GM23338 (cell line): Measurements from ENCODE around the gene LEMD2. TPM values are rescaled to one million over a fixed set of nuclear protein-coding genes. Genes with fewer than 3 reads are reported as not detected.

ENCODE experiments used
- ATAC-seq: fragments of 200-7000 bp; cut with Tn5 transposase; 3 replicates; pipeline ENCODE4 v1.9.1; 2020
- DNase-seq: peaks from one replicate; pipeline ENCODE4 v3.0.0-alpha.2; 2015; ENCODE audit warnings: low spot score
- H2AFZ ChIP-seq: fragments of 200-600 bp; sonication (generic); 2 replicates; pipeline ENCODE4 v1.8.0; 2016; ENCODE audit warnings: antibody characterized with exemption, mild to moderate bottlenecking, moderate library complexity
- H3F3A ChIP-seq: fragments of 200-600 bp; sonication (generic); replicated peaks from 2 replicates; pipeline ENCODE4 v1.8.0; 2017; ENCODE audit warnings: antibody characterized with exemption, mixed run types, low read depth
- H3K27ac ChIP-seq: fragments of 200-600 bp; sonication (generic); 2 replicates; pipeline ENCODE4 v1.6.1; 2016; ENCODE audit warnings: low read depth
- H3K27me3 ChIP-seq: fragments of 200-600 bp; sonication (generic); 2 replicates; pipeline ENCODE4 v1.8.0; 2016; ENCODE audit warnings: mild to moderate bottlenecking, mixed run types, moderate library complexity; ENCODE audit not compliant: insufficient read depth
- H3K36me3 ChIP-seq: fragments of 200-600 bp; sonication (generic); 2 replicates; pipeline ENCODE4 v1.8.0; 2016; ENCODE audit warnings: mild to moderate bottlenecking; ENCODE audit not compliant: insufficient read depth
- H3K4me1 ChIP-seq: fragments of 200-600 bp; sonication (generic); 2 replicates; pipeline ENCODE4 v1.8.0; 2016; ENCODE audit warnings: mild to moderate bottlenecking, moderate library complexity; ENCODE audit not compliant: insufficient read depth
- H3K4me2 ChIP-seq: fragments of 200-600 bp; sonication (generic); 2 replicates; pipeline ENCODE4 v1.7.1; 2017; ENCODE audit warnings: mixed run types
- H3K4me3 ChIP-seq: fragments of 200-600 bp; sonication (generic); 2 replicates; pipeline ENCODE4 v1.6.1; 2016; ENCODE audit warnings: mixed run types
- H3K79me2 ChIP-seq: fragments of 200-600 bp; sonication (generic); replicated peaks from 2 replicates; pipeline ENCODE4 v1.8.0; 2017; ENCODE audit warnings: mild to moderate bottlenecking; ENCODE audit not compliant: insufficient read depth
- H3K9me2 ChIP-seq: fragments of 200-600 bp; sonication (generic); 2 replicates; pipeline ENCODE4 v1.8.0; 2017; ENCODE audit not compliant: insufficient read depth
- H4K20me1 ChIP-seq: fragments of 200-600 bp; sonication (generic); replicated peaks from 2 replicates; pipeline ENCODE4 v1.8.0; 2017; ENCODE audit warnings: mild to moderate bottlenecking; ENCODE audit not compliant: insufficient read depth
- H3K27ac Mint-ChIP-seq: 2 replicates; pipeline ENCODE4 v1.8.0; 2020; ENCODE audit warnings: inconsistent platforms, mild to moderate bottlenecking, moderate library complexity, mixed read lengths
- H3K27me3 Mint-ChIP-seq: 3 replicates; pipeline ENCODE4 v1.8.0; 2022; ENCODE audit warnings: low read depth, mild to moderate bottlenecking, moderate library complexity, mixed read lengths, inconsistent platforms; ENCODE audit not compliant: insufficient read depth, poor library complexity
- H3K36me3 Mint-ChIP-seq: 3 replicates; pipeline ENCODE4 v1.8.0; 2021; ENCODE audit warnings: low read depth, mild to moderate bottlenecking, inconsistent platforms, moderate library complexity, mixed read lengths
- H3K4me1 Mint-ChIP-seq: 3 replicates; pipeline ENCODE4 v1.8.0; 2020; ENCODE audit warnings: mild to moderate bottlenecking, inconsistent platforms, mixed read lengths
- H3K4me3 Mint-ChIP-seq: 3 replicates; pipeline ENCODE4 v1.8.0; 2021; ENCODE audit warnings: moderate library complexity, mild to moderate bottlenecking, inconsistent platforms, mixed read lengths
- H3K9me3 Mint-ChIP-seq: 3 replicates; pipeline ENCODE4 v1.8.0; 2020; ENCODE audit warnings: moderate library complexity, mild to moderate bottlenecking, inconsistent platforms, mixed read lengths
- CTCF ChIP-seq, 2 experiments: fragments of 200-600 bp in 1 of 2; sonication (generic) in 1 of 2; conservative IDR thresholded peaks; 2 replicates each; pipeline versions ENCODE4 v1.5.1 to v1.6.1; 2016 to 2017; ENCODE audit warnings: antibody characterized with exemption in 2 of 2, low read depth in 2 of 2, mild to moderate bottlenecking in 2 of 2, moderate library complexity in 1 of 2
- ETS1 ChIP-seq: IDR thresholded peaks from 2 replicates; pipeline ENCODE4 v1.6.1; 2016; ENCODE audit warnings: antibody characterized with exemption
- EZH2phosphoT487 ChIP-seq: fragments of 200-600 bp; sonication (generic); IDR thresholded peaks from one replicate; pipeline ENCODE4 v1.8.1; 2018; ENCODE audit warnings: antibody characterized with exemption; ENCODE audit not compliant: unreplicated experiment
- JUNB ChIP-seq: IDR thresholded peaks from one replicate; pipeline ENCODE4 v1.6.1; 2016; ENCODE audit warnings: antibody characterized with exemption; ENCODE audit not compliant: unreplicated experiment
- POLR2AphosphoS5 ChIP-seq: IDR thresholded peaks from 2 replicates; pipeline ENCODE4 v1.6.1; 2016; ENCODE audit warnings: antibody characterized with exemption, low read depth
- REST ChIP-seq: IDR thresholded peaks from one replicate; pipeline ENCODE4 v1.6.1; 2018; ENCODE audit warnings: antibody characterized with exemption; ENCODE audit not compliant: unreplicated experiment
- STAT1 ChIP-seq: IDR thresholded peaks from one replicate; pipeline ENCODE4 v1.6.1; 2016; ENCODE audit warnings: antibody characterized with exemption; ENCODE audit not compliant: unreplicated experiment
- ZNF331 ChIP-seq: fragments of 250-450 bp; sonication (Bioruptor Pico); IDR thresholded peaks from 2 replicates; pipeline ENCODE4 v1.5.0; 2020; ENCODE audit warnings: low read depth, mild to moderate bottlenecking, moderate library complexity
- ZNF462 ChIP-seq: fragments of 250-450 bp; sonication (Bioruptor Pico); IDR thresholded peaks from 2 replicates; pipeline ENCODE4 v1.5.0; 2020; ENCODE audit warnings: mild to moderate bottlenecking, moderate library complexity
- polyA plus RNA-seq: library from polyadenylated mRNA; unstranded; fragments of >200 nt; fragmentation: Nextera tagmentation; extraction: Ambion mirVana; gene quantifications from 2 replicates; pipeline ENCODE4 v1.2.1, GENCODE V29; 2016
- total RNA-seq: library from RNA; depleted of rRNA; stranded (reverse); fragments of >200 nt; shearing (Covaris generic); gene quantifications from 2 replicates; pipeline ENCODE4 v1.2.3, GENCODE V29; 2014

Gene LEMD2
- total and polyA plus RNA-seq, 2 experiments from 2014 or later = 28.6 to 64.7 TPM

- TF ChIP-seq POLR2AphosphoS5 (no peak), JUNB (no peak), ZNF331 (no peak), STAT1 (no peak), REST (no peak)
Observed at GRCh38 chr6:33778444-33779121, 10.3 kb downstream of the LEMD2 start (continued).

GRCh38 chr6:33777398-33778388 lies 11.2 kb downstream of the LEMD2 start:
- H3K4me1 ChIP-seq = peaks cover 36% of the 10 kb centered on the region
- no peaks in the 10 kb centered on the region for H3K27me3 ChIP-seq
- no peaks in the 10 kb centered on the region; the same call in 1 of the 2 replicates for H4K20me1 ChIP-seq
- 0 out of 2 replicates have a peak overlapping the region, but pooled peaks have one; percentile 61 for H3K27ac ChIP-seq
- no peak overlapping the region for H3K4me2 ChIP-seq
- H3K4me3 Mint-ChIP-seq = no peak overlapping the region
- no peak overlapping the region for H2AFZ ChIP-seq
- H3F3A ChIP-seq = no peaks in the 10 kb centered on the region; the same call in 1 of the 2 replicates
- no peak for DNase-seq
- no peaks in the 10 kb centered on the region for H3K79me2 ChIP-seq
- no peak overlapping the region for H3K4me3 ChIP-seq
- no peaks in the 10 kb centered on the region for H3K9me2 ChIP-seq
- H3K36me3 ChIP-seq = peaks cover 16% of the 10 kb centered on the region
- no peak overlapping the region for H3K27ac Mint-ChIP-seq
- H3K27me3 Mint-ChIP-seq = peaks cover 7% of the 10 kb centered on the region
- H3K9me3 Mint-ChIP-seq = no peaks in the 10 kb centered on the region
- H3K36me3 Mint-ChIP-seq = peaks cover 80% of the 10 kb centered on the region
- no peak for ATAC-seq
- peaks cover 54% of the 10 kb centered on the region for H3K4me1 Mint-ChIP-seq
- TF ChIP-seq STAT1 (no peak), EZH2phosphoT487 (no peak), CTCF (conservative IDR thresholded peaks at IDR 0.05; ENCODE audit: low read depth in 2 of 2) (no peak), ETS1 (no peak), JUNB (no peak), ZNF331 (no peak), ZNF462 (CRISPR knock-in tag) (no peak)
